ENCODE results near the gene ZNF497.
A peak's percentile ranks its signal among the peaks of the same experiment; 100 is the strongest.
"Not testable (repeated sequence)": the region's sequence is repeated elsewhere in the genome, so short reads cannot be mapped to it uniquely, and the experiment has no call there.

The ZNF497 gene

GRCh38 chr19:58346961-58347929, 15.3 kb downstream of the ZNF497 start:
- peak; percentile 75 for DNase-seq

GRCh38 chr19:58345558-58345957, 17.0 kb downstream of the ZNF497 start:
- DNase-seq: no peak

GRCh38 chr19:58338825-58339558, 23.6 kb downstream of the ZNF497 start:
- no peak for DNase-seq

GRCh38 chr19:58338336-58338735, 24.2 kb downstream of the ZNF497 start:
- no peak for DNase-seq

GRCh38 chr19:58336820-58337219, 25.7 kb downstream of the ZNF497 start:
- no peak for DNase-seq

GRCh38 chr19:58336216-58336615, 26.3 kb downstream of the ZNF497 start:
- no peak for DNase-seq

- no peak for DNase-seq
Measured at GRCh38 chr19:58335630-58336029, 26.9 kb downstream of the ZNF497 start.

- DNase-seq: no peak
Measured at GRCh38 chr19:58334691-58335249, 27.8 kb downstream of the ZNF497 start.

GRCh38 chr19:58332697-58333096, 29.9 kb downstream of the ZNF497 start:
- no peak for DNase-seq

GRCh38 chr19:58330458-58330857, 32.1 kb downstream of the ZNF497 start:
- no peak for DNase-seq

GRCh38 chr19:58328999-58329398, 33.6 kb downstream of the ZNF497 start:
- DNase-seq: peak; percentile 80

- DNase-seq: peak; percentile 98
Measured at GRCh38 chr19:58326914-58327726, 35.4 kb downstream of the ZNF497 start, which contains the start of gene ZSCAN22. ZSCAN22 (plus strand) TSS chr19:58326994; CDS start chr19:58334803, 7,809 bp downstream.

GRCh38 chr19:58326501-58326913, 36.0 kb downstream of the ZNF497 start:
- DNase-seq: no peak

GRCh38 chr19:58325311-58326022, 37.1 kb downstream of the ZNF497 start:
- DNase-seq: no peak

- DNase-seq: no peak
Measured at GRCh38 chr19:58319241-58319640, 43.3 kb downstream of the ZNF497 start.

- no peak for DNase-seq
Measured at GRCh38 chr19:58318297-58318696, 44.3 kb downstream of the ZNF497 start.

GRCh38 chr19:58317476-58318072, 45.0 kb downstream of the ZNF497 start:
- peak; percentile 77 for DNase-seq

- no peak for DNase-seq
Measured at GRCh38 chr19:58315580-58315979, 47.0 kb downstream of the ZNF497 start.

GRCh38 chr19:58311345-58311865, 51.1 kb downstream of the ZNF497 start:
- no peak for DNase-seq

GRCh38 chr19:58310685-58311084, 51.9 kb downstream of the ZNF497 start:
- not testable (repeated sequence) for DNase-seq

GRCh38 chr19:58307736-58308135, 54.8 kb downstream of the ZNF497 start:
- DNase-seq: no peak
